Urinary bladder (tissue), 4 donors: ENCODE data around the gene SLC24A4. TPM values are rescaled to one million over a fixed set of nuclear protein-coding genes. Genes with fewer than 3 reads are reported as not detected.

Experiments used
- DNase-seq: peaks from one replicate; pipeline ENCODE4 v3.0.0-alpha.2; 2015; ENCODE audit errors: extremely low spot score
- H3K27ac ChIP-seq: one replicate; pipeline ENCODE4 v1.5.1; 2013; ENCODE audit warnings: low read depth, mild to moderate bottlenecking, moderate library complexity
- H3K36me3 ChIP-seq: one replicate; pipeline ENCODE4 v1.6.1; 2013; ENCODE audit warnings: mild to moderate bottlenecking, moderate library complexity; ENCODE audit not compliant: insufficient read depth
- H3K4me1 ChIP-seq: one replicate; pipeline ENCODE4 v1.6.1; 2013; ENCODE audit warnings: mild to moderate bottlenecking, moderate library complexity; ENCODE audit not compliant: insufficient read depth
- H3K4me3 ChIP-seq: one replicate; pipeline ENCODE4 v1.5.1; 2013; ENCODE audit warnings: low read depth, low read length
- WGBS: extraction: QIAGEN DNeasy Blood & Tissue Kit; methylation state at CpG from one replicate; pipeline ENCODE4 v1.1.7; 2013; 5-methylcytosine and 5-hydroxymethylcytosine counted together
- polyA plus RNA-seq: library from polyadenylated mRNA; stranded (reverse); fragments of 200-250 nt; gene quantifications from one replicate; pipeline ENCODE4 v1.2.3, GENCODE V29; 2013
- total RNA-seq: library from RNA; depleted of rRNA; stranded (reverse); fragments of >200 nt; gene quantifications from one replicate; pipeline ENCODE4 v1.2.3, GENCODE V29; 2014
- donor health status: healthy with polysubstance abuse.
- donor health status: healthy.

The SLC24A4 gene
- total and polyA plus RNA-seq, 2 donors: 0.18 to 0.85 TPM

GRCh38 chr14:92460541-92460915 lies 137.6 kb downstream of the SLC24A4 start:
- no peak overlapping the region for H3K27ac ChIP-seq
- H3K36me3 ChIP-seq: no peaks in the 10 kb centered on the region
- no peak for DNase-seq
- H3K4me1 ChIP-seq: no peaks in the 10 kb centered on the region
- 91% methylated on average over 6 of the region's 6 CpGs for WGBS
- no peak overlapping the region for H3K4me3 ChIP-seq

- H3K27ac ChIP-seq: no peak overlapping the region
- no peaks in the 10 kb centered on the region for H3K36me3 ChIP-seq
- H3K4me3 ChIP-seq: no peak overlapping the region
- DNase-seq: no peak
- H3K4me1 ChIP-seq: no peaks in the 10 kb centered on the region
- 49% methylated on average over 19 of the region's 19 CpGs for WGBS
Observed at GRCh38 chr14:92460916-92461579, 138.1 kb downstream of the SLC24A4 start.

- DNase-seq: no peak
- no peak overlapping the region for H3K4me3 ChIP-seq
- 89% methylated on average over 7 of the region's 7 CpGs for WGBS
- H3K4me1 ChIP-seq: no peaks in the 10 kb centered on the region
- no peak overlapping the region for H3K27ac ChIP-seq
- H3K36me3 ChIP-seq: no peaks in the 10 kb centered on the region
Observed at GRCh38 chr14:92461891-92462290, 138.9 kb downstream of the SLC24A4 start.

GRCh38 chr14:92462568-92462967 lies 139.6 kb downstream of the SLC24A4 start:
- H3K27ac ChIP-seq: no peak overlapping the region
- H3K4me3 ChIP-seq: no peak overlapping the region
- no peak for DNase-seq
- 97% methylated on average over 4 of the region's 4 CpGs for WGBS
- no peaks in the 10 kb centered on the region for H3K4me1 ChIP-seq
- H3K36me3 ChIP-seq: no peaks in the 10 kb centered on the region

GRCh38 chr14:92463141-92463540 lies 140.2 kb downstream of the SLC24A4 start:
- Histone ChIP-seq H3K36me3 (no peaks in the 10 kb centered on the region), H3K4me3 (no peak overlapping the region), H3K4me1 (no peaks in the 10 kb centered on the region), H3K27ac (no peak overlapping the region)
- no peak for DNase-seq
- 68% methylated on average over 12 of the region's 12 CpGs for WGBS

GRCh38 chr14:92464156-92464555 lies 141.2 kb downstream of the SLC24A4 start:
- no peak overlapping the region for H3K4me3 ChIP-seq
- H3K27ac ChIP-seq: no peak overlapping the region
- no peak for DNase-seq
- no peaks in the 10 kb centered on the region for H3K36me3 ChIP-seq
- 96% methylated on average over 6 of the region's 6 CpGs for WGBS
- no peaks in the 10 kb centered on the region for H3K4me1 ChIP-seq

GRCh38 chr14:92464716-92465115 lies 141.8 kb downstream of the SLC24A4 start:
- Histone ChIP-seq H3K4me1 (no peaks in the 10 kb centered on the region), H3K36me3 (no peaks in the 10 kb centered on the region), H3K4me3 (no peak overlapping the region), H3K27ac (no peak overlapping the region)
- 93% methylated on average over 9 of the region's 9 CpGs for WGBS
- DNase-seq: no peak

- Histone ChIP-seq H3K36me3 (no peaks in the 10 kb centered on the region), H3K4me3 (no peak overlapping the region), H3K27ac (no peak overlapping the region), H3K4me1 (no peaks in the 10 kb centered on the region)
- no peak for DNase-seq
- 81% methylated on average over 13 of the region's 13 CpGs for WGBS
Observed at GRCh38 chr14:92465353-92466055, 142.5 kb downstream of the SLC24A4 start.

- WGBS: 91% methylated on average over 3 of the region's 3 CpGs
- Histone ChIP-seq H3K4me1 (no peaks in the 10 kb centered on the region), H3K27ac (no peak overlapping the region), H3K36me3 (no peaks in the 10 kb centered on the region), H3K4me3 (no peak overlapping the region)
- no peak for DNase-seq
Observed at GRCh38 chr14:92466059-92466458, 143.1 kb downstream of the SLC24A4 start.

GRCh38 chr14:92469515-92469914 lies 146.6 kb downstream of the SLC24A4 start:
- Histone ChIP-seq H3K4me1 (no peaks in the 10 kb centered on the region), H3K4me3 (no peak overlapping the region), H3K36me3 (no peaks in the 10 kb centered on the region), H3K27ac (no peak overlapping the region)
- no peak for DNase-seq
- 98% methylated on average over 2 of the region's 2 CpGs for WGBS

GRCh38 chr14:92470215-92470614 lies 147.2 kb downstream of the SLC24A4 start:
- no peaks in the 10 kb centered on the region for H3K4me1 ChIP-seq
- H3K4me3 ChIP-seq: no peak overlapping the region
- no peaks in the 10 kb centered on the region for H3K36me3 ChIP-seq
- DNase-seq: no peak
- no peak overlapping the region for H3K27ac ChIP-seq
- 94% methylated on average over 3 of the region's 3 CpGs for WGBS

GRCh38 chr14:92470811-92471210 lies 147.8 kb downstream of the SLC24A4 start:
- no peak for DNase-seq
- H3K4me3 ChIP-seq: no peak overlapping the region
- H3K27ac ChIP-seq: no peak overlapping the region
- no peaks in the 10 kb centered on the region for H3K4me1 ChIP-seq
- WGBS: 95% methylated on average over 1 of the region's 1 CpG
- H3K36me3 ChIP-seq: no peaks in the 10 kb centered on the region

- H3K4me1 ChIP-seq: no peaks in the 10 kb centered on the region
- H3K27ac ChIP-seq: no peak overlapping the region
- no peak overlapping the region for H3K4me3 ChIP-seq
- no peaks in the 10 kb centered on the region for H3K36me3 ChIP-seq
- no peak for DNase-seq
Observed at GRCh38 chr14:92471919-92472318, 149.0 kb downstream of the SLC24A4 start.

GRCh38 chr14:92472860-92473259 lies 149.9 kb downstream of the SLC24A4 start:
- Histone ChIP-seq H3K27ac (no peak overlapping the region), H3K36me3 (no peaks in the 10 kb centered on the region), H3K4me1 (no peaks in the 10 kb centered on the region), H3K4me3 (no peak overlapping the region)
- DNase-seq: no peak
- WGBS: 84% methylated on average over 1 of the region's 1 CpG
